ENCODE measurements around the gene FBLN5.
"Not testable (repeated sequence)": the region's sequence is repeated elsewhere in the genome, so short reads cannot be mapped to it uniquely, and the experiment has no call there.

The FBLN5 gene

GRCh38 chr14:91882776-91883175, 64.7 kb downstream of the FBLN5 start:
- no peak for DNase-seq

GRCh38 chr14:91882369-91882768, 65.1 kb downstream of the FBLN5 start:
- no peak for DNase-seq

GRCh38 chr14:91879196-91879595, 68.3 kb downstream of the FBLN5 start:
- no peak for DNase-seq

DNA sequence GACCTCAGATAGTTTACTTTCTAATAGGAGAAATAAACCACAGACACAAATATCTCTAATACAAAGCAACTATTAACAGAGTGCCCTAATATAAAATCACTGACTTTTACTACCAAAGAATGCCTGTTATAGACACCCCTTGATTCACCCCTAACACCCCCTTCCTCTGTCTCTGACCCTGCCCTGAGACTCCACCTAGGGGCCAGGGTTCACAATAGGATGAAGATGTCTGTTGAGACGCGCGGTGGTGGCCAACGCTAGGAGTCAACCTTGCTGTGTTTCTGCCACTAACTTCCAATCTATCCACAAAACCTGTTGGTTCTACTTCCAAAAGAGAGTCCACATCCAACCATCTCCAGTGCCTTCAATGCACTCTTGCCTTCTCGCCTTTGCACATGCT, 69.2 kb downstream of the FBLN5 start:
- DNase-seq, result no peak

- DNase-seq, result no peak
Measured at GRCh38 chr14:91877376-91877915, 70.0 kb downstream of the FBLN5 start.

DNA sequence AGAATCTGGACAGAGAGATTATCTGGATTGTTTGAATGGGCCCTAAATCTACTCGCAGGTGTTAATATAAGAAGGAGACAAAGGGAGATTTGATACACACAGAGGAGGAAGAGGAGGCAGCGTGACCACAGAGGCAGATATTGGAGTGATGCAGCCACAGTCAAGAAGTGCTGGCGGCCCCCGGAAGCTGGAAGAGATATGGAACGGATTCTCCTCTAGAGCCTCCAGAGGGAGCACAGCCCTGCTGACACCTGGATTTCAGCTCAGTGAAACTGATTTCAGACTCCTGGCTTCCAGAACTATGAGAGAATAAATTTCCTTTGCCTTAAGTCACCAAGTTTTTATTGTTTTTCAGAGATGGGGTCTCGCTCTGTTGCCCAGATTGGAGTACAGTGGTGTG, 71.0 kb downstream of the FBLN5 start:
- no peak for DNase-seq

GRCh38 chr14:91875525-91876286, 71.8 kb downstream of the FBLN5 start:
- DNase-seq, result no peak

DNA sequence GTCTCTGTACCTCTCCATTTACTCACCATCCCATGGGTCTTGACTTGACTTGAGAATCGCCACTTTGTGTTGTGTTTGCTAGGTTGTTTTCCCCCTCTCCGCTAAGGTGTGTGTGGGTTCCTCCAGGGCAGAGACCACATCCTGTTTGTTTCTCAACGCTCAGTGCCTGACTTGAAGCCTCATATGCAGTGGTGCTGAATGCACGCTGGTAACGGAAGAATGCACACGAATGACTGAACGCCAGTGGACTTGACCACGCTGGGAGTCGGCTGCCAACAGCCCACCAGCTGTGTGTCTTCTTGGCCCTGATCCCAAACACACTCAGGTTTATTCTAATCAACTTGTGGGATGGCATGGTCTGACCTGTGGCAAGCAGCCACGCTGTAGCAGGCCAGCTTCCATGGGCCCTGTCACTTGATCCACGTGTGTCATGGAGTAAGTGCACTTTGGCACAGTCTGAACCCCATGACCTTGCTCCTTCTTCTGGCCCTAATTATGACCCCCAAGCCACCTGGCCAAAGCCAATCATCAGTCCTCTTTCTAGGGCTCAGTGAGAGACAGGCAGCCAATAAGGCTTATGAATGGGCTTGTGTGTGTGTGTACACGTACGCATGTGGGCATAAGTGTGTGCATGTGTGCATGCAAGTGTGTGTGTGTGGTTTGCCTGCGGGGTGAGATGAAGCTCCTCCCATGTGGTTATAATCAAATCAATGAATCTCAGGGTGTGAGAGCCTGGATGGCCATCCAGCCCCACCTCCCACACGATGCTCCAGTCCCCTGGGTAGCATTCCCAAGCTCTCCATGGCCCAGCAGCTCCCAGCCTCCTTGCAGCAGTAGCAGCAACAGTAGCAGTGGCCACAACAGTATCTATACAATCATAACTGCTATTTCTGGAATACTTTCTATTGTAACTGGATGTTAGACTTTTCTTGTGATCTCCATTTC, 73.8 kb downstream of the FBLN5 start:
- DNase-seq, result peak; percentile 67

DNA sequence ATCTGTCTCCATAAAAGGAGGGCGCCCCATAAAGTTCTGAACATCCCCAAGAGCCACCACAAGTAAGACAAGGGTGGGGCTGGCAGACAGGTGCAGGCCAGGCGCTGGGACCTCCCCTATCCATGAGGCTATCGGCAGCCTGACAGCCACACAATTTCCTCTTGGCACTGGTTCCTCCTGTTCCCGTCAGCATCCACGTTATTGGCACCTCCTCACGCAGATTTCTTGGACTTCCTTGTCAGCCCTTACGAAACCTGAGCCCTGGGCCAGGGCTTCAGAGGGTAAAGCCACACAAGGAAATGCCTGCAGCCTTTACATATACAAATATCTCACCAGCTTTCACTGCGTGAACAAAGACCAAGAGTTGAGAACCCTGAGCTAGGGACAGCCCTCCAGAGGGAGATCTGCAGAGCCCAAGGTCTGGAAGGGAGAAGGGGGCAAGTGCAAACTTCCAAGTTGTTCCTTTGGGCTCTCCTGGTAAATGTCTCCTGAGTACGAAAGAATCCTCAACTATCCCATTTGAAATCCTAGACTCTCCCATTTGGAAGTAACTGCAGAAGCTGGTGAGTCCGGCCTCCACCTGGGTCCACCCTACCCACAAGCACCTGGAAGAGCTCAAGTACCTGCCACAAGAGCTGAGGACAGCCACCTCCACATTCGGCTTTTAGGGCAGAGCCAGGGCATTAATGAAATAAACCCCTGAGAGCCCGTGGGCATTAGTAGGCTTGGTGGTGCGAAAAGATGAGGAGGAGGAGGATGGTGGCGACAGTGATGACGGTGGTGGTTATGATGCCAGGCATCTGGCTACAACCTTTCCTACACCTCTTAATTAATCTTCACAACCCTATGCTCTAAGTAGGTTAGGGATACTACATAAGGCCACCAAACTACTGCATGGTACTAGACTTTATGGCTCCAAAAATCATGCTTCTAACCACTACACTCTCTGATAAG, 74.7 kb downstream of the FBLN5 start:
- peak; percentile 17 for DNase-seq

GRCh38 chr14:91872011-91872501, 75.4 kb downstream of the FBLN5 start:
- DNase-seq, result peak; percentile 21

DNA sequence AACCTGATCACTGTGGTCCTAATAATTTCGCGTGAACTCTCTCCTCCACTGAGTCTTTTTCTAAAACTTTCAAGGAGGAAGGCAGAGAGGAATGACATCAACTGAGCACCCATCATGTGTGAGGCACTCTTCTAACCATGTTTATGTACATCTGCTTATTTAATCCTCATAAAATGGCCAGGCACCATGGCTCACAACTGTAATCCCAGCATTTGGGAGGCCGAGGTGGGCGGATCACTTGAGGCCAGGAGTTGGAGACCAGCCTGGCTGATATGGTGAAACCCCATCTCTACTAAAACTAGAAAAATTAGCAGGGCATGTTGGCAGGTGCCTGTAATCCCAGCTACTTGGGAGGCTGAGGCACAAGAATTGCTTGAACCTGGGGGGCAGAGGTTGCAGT, 76.1 kb downstream of the FBLN5 start:
- DNase-seq, result not testable (repeated sequence)

DNA sequence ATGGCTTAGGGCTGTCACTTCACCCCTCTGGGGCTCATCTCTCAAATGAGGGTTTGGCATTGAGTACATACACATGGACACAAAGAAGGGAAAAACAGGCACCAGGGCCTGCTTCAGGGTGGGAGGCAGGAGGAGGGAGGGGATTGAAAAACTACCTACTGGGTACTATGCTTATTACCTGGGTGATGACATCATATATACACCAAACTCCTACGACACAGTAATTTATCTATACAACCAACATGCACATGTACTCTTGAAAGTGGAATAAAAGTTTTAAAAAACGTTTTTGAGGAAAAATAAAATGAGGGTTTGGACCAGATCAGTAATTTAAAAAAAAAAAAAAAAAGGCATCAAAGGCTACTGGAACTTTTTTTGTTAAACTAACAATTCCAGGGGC, 76.6 kb downstream of the FBLN5 start:
- DNase-seq, result no peak

DNA sequence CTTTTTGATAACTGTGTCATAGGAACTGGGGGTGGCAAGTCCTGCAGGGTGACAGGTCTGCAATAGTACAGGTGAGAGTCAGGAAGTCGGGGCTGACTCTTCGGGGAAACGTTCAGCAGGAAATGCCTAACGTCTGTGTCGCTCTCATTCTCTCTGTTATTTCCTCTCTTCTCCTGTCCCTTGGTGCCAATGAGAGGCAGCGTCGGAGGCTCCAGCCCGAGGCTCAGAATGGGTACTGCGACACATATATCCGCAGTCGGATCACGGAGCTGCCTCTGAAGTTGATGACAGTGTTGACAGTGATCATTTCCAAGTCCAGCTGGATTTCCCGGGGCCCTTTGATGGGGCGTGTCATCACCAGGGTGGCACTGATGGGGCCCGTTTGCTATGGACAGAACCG, 77.5 kb downstream of the FBLN5 start:
- peak; percentile 49 for DNase-seq

DNA sequence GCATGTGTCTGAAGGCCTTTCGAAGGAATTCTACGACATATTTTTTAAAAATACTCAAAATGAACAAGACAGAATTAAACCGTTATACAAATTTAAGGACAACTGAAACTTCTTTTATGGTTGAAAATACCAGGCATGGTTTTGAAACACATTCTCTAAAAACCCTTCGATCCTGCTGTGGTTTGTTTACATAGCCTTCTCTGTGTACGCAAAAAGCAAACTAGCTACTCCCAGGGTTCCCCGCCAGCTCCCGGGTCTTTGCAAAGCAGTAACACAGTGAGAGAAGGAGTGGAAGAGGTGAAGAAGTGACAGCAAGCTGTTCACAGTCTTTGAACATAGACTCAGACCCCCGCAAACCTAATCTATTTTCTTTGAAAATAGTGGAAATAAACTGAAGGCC, 77.9 kb downstream of the FBLN5 start:
- no peak for DNase-seq

DNA sequence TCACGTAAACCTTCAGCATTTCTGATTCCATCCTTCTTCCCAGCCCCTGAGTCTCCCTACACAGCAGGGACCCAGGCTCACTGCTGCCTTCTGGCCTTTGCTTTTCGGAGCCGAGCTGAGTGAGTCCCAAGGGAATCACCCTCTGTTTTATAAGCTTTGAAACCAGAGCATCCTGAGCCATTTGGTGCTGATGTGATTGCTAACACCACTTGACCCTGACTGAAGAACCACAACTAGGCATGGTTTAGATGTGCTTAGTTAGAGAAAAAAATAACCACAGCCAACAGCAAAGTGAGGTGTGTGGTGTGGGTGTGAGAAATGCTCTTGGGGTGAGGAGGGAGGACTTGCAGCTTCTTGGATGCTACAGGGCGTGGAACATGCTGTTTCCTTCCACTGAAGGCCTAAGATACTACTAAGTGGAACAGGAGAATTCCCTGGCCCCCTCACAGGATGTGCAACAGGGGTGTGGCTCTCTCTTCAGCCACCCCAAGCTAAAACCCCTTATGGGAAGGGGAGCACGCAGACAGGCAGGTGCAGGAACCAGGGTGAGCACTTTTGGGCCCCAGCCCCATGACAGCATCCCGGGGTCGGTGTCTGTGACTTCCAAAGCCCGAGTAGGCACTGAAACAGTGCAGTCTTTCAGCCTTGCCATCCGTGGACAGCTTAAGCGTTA, 80.0 kb downstream of the FBLN5 start, which contains the start of gene TC2N:
TSS of gene TC2N (minus strand) at position 221 of the 673 bp plus-strand sequence. CDS start 53,767 bp downstream, outside the sequence.
- peak; percentile 45 for DNase-seq

DNA sequence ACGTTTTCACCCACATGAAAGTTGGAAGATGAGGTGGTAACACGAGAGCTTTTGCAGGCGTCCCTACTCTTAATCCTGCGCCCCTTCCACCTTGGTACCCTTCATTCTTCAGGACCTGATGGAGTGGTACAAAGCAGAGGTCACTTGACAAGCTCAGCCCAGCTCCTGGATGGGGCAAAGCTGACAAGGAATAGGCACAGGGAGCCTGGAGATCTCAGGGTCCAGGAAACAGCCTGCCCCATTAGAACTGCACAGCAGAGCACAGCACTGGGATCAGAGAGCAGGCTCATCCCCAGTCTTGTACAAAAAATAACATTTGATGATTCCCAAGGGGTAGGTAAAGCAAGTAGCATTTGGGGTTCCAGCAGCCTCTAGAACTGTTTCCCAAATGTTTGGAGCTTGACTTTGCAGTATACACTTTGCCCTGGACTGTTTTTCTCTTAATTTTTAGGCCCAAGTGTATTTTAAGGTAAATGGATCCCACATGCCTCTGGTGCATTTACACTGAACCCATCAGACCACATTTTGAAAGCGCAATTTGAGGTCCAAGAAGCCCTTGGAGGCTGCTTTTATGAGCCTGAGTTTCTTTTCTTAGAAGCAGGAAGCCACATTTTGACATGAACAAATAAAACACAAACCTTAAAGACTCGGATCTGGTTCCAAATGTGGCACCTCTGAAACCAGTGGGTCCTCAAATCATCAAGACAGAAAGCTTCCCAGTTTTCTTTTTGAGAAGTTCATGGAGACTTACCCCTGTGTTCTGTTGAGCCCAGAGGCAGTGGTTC, 80.8 kb downstream of the FBLN5 start:
- peak; percentile 7 for DNase-seq

GRCh38 chr14:91866061-91866460, 81.4 kb downstream of the FBLN5 start:
- peak; percentile 8 for DNase-seq

DNA sequence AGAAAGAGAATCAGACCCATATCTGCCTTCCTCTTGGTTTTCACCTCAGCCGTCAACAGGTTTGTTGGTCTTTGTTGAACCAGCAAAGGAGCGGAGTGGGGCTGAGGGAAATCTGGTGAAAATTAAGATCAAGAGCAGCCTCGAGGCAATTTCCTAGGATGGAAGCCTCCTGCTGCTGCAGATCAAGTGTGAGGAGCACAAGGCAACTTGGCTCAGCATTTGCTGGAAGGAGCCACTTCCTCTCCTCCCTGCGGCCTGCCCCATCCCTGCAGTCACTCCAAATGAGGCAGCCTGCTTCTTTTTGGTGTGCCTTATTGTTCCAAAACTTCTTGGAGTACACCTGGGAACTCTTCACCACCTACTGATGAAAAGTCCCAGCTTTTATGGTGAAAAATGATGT, 85.1 kb downstream of the FBLN5 start:
- DNase-seq, result no peak

GRCh38 chr14:91861091-91861490, 86.4 kb downstream of the FBLN5 start:
- DNase-seq, result no peak

GRCh38 chr14:91860238-91860637, 87.3 kb downstream of the FBLN5 start:
- no peak for DNase-seq

All from stimulated activated naive CD4-positive, alpha-beta T cell treated with Interleukin-2 at 50 U/mL for 16 hours (primary cell).